GM19455 (cell line): ENCODE data around the gene NUDT2.

Experiments used
- ATAC-seq: cut with Tn5 transposase; IDR thresholded peaks from one replicate; pipeline ENCODE4 v1.9.1; 2021; ENCODE audit not compliant: unreplicated experiment

Gene NUDT2

DNA sequence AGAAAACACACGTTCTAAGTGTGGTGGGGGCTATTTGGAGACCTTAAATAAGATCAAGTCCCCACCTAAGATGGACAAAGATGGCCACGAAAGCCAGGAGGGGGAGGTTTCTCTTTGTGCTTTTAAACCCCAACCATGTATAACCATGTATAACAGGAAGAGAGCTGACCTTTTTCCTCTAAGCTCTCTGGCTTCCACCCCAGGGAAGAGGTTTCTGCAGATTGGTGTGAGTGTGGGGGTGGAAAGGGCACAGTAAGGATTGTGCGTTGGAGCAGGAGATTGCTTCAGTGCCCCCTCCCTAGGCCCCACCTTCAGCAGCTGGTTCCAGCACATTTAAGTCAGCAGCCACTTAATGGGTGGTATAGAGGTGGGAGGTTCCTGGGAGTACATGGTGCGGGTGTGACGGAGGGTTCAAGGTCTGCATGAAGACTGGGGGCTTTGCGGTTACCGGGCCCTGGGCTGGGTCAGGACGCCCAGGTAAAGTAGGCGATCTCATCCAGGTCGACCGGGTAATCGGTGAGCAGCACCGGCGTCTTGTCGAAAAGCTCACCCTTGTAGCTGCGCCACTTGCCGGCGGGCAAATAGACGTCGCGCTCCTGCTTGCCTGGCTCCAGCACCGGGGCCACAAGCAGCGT lies 41.1 kb downstream of the NUDT2 start:
- no peak for ATAC-seq

DNA sequence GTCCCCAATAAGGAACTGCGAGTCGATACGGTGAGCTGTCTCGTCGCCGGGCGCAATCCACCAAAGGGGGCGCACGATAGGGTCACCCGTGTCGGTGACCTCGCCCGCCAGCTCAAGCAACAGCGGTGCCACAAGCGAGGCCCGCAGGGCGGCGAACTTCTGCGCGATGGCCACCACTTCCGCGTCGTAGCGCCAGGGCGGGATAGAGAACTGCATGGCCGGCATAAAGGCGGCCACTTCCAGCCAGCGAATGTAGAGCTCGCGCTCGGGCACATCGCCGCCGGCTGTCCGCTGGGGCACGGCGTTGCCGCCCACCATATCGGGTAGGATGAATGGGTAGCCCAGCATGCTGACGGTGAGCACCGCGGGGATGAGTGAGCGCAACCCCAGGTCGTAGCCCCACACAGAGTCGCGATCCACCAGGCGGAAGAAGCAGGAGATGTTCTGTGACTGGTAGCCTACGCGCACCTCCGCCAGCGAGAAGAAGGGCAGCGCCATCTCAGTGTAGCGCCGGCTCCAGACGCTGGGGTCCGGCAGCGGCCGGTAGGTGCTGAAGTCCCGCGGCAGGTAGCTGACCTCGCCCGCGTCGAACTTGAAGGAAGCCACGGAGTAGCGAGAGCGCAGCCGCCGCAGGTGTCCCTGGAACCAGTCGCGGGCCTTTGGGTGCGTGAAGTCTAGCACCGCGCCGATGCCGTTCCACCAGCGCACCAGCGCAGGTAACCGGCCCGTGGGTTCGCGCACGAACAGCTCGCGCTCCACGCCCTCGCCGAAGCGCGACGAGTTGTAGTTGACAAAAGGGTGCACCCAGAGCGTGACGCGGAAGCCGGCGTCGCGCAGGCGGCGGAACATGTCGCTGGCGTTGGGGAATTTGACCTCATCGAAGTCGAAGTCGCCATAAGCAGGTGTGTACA lies 41.9 kb downstream of the NUDT2 start:
- no peak for ATAC-seq

DNA sequence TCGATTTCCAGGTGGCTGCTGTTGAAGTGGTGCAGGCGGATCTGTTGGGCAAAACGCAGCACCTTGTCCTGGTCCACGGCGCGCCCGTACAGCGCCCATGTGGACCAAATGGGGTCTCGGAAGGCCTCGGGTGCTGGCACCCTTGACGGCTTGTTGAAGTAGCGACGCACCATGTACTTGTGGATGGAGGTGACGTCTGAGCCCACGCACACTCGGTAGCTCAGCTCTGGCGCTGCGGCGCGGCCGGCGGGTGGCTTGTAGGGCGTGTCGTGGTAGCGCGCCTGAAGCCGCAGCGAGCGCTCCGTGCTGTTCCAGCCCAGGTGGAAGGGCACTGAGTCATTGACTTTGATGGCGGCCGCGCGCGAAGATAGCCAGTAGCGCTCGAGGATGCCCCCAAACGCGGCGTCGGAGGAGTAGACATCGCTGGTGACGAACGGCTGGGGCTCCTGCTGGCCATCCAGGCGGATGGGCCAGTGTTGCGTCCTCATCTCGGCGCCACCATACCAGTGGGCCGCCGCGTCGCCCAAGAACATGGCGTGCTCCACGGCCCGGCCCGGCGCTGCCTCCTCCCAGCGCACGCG lies 42.6 kb downstream of the NUDT2 start:
- no peak for ATAC-seq

DNA sequence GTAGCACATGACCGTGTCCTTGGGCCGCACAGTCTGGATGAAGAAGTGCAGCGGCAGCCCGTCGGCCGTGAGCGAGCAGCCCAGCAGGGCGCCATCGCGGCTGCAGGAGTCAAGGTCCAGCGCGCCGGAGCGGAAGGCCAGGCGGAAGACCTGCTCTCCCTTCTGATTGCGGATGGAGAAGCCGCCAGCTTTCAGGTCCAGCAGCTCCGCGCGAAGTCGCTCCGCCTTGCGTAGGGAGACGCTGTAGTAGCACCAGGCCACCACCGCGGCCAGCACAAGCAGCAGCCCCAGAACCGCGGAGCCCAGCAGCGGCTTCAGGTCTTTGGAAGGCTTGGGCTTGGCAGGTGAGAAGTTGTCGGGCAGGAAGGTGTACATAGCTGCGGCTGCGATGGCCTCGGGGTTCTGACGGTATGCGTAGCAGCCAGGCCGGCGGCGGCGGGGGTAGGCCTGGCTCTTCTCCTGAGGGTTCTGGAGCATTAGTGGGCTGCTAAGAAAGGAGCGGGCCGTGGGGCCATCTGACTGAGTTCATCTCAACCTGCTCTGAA lies 43.2 kb downstream of the NUDT2 start:
- no peak for ATAC-seq

DNA sequence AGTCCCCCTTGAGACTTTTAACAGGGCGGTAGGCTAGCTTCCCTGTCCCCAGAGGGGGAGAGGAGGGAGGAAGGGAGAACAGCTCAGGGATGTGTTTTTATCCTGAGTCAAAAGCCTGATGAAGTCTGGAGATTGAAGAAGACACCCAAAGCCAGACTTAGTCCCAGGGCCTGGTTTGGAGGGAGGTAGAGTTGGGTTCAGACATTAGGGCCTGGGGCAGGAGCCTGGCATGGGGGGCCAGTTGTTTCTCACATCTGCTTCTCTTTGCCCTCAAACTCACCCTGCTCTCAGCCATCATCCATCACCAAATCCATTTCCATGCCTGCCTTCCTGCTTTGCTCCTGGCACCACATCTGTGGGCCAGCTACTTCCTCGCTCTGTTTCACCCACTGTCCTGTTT lies 44.4 kb downstream of the NUDT2 start:
- ATAC-seq = no peak

DNA sequence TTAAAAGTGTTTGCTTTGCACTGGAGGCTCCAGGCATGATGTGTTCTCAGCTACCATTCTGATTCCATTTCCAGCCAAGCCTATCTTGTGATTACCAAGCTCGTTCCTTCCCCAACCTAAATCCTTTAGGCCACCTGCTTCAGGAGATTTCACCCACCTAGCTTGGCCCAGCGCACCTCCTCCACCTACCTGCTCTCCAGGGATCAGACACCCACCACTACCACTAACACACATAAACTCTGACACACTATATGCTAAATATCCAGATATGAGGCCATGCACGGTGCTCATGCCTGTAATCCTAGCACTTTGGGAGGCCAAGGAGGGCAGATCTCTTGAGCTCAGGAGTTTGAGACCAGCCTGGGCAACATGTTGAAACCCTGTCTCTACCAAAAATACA lies 45.0 kb downstream of the NUDT2 start:
- ATAC-seq = no peak

DNA sequence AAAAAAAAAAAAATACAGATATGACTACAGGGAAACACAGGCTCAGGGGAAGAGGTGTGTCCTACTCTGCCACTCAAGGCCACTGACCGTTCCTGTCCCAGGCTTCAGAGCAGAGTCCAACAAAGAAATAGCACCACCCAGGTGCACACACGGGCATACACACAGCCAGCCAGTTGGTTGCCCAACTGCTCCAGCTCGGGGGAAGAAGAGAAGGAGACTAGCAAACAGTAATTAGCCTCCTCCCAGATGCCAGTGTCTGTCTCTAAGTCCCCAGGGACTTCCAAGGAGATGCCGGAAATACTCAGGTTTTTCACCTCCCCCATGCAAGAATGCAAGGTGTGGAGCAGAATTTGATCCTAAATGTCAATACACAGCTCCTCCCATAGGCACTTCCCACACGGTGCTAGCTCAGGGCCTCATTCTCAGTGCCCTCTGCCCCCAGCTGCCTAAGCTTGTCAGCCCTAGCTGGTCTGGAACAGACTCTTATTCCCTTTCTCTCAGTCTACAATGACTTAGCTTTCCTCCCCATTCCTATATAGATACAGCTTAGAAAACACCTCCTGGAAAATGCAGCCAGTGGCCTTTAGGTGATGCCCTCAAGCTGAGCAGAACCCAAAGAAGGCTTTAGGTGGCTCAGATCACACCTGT lies 45.7 kb downstream of the NUDT2 start:
- no peak for ATAC-seq

DNA sequence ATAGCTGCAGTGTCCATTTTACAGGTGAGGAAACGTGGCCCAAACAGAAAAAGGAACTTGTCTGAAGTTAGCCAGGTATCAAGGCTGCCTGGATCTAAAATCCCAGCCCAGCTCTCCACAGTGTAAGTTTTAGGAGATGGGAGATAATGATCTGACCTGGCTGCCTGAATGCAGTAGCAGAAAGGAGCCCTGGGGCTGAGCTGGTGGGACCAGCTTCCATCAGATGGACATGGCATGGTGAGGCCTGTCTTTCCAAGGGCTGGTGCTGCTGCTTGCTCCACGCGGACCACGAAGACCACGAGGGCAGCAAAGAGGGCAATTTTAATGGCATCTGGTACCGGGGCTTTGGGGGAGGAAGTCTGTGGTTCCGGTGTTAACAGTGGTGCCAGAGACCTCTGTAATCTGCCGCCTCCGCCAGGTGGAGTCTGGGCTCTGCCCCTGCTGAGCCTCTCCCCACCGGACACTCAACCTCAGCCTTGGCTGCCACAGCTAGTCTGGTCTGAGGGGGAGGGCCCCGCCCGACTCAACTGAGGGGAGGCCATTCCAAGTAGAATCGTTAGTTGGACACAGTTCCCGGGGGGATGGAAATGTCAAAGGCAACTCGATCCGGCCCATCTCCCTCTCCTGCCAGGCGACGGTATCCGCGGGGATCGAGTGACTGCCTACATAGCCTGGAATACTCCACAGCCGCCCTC lies 46.7 kb downstream of the NUDT2 start:
- no peak for ATAC-seq

DNA sequence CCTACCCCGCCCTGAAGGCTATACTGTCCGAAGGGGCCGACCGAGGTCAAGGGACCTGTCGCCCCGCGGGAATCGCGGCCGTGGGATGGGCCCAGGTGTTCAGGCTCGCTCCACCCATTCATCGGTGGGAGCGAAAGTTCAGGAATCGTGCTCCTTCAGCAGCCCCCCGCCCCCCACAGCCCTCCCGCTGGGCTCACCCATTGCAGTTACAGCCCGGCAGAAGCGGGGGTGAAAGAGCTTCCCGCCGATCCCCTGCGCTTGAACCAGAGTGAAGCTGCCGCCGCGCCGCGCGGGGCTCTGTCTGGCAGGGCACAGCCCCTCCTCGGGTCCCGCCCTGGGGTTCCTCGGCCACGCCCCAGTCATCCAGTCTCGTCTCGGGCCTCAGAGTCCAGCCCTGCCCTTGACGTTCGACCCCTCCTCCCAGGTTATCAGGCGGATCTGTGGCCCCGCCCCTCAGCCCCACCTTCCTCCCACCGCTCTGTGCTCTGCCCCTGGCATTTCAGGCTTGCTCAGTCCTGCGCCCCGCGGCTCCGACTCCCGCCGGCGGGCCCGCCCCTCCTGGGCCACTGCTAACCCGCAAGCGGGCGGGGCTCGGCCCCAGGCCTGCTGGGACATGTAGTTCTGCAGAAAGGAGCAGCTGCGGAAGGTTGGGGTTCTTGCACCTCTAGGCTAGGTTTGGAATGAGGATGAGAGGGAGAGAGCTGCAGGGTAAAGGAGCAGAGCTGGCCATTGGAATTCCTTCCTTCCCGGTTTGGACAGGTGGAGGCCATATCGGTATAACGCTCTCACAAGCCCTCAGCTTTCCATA lies 47.4 kb downstream of the NUDT2 start, which contains the start of gene MYORG:
MYORG (minus strand) TSS at position 303 of the 808 bp plus-strand sequence. CDS start 3,955 bp downstream, outside the sequence.
- peak; percentile 87 for ATAC-seq

DNA sequence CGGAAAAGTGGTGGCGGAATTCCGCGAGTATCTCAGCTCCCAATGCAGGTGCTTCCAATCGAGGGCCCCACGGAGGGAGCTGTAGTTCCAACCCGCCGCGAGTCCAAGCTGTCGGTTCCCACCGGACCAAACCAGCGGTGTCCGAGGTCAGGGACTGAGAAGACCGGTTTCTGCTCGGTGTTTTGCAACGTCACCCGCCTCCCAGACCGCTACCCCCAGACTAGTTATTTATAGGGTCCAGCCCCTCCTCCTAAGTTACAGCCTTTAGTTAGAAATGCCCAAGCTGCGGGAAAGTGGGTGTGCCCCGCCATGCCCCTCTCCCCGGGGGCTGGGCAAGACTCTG lies 48.0 kb downstream of the NUDT2 start:
- ATAC-seq = no peak

DNA sequence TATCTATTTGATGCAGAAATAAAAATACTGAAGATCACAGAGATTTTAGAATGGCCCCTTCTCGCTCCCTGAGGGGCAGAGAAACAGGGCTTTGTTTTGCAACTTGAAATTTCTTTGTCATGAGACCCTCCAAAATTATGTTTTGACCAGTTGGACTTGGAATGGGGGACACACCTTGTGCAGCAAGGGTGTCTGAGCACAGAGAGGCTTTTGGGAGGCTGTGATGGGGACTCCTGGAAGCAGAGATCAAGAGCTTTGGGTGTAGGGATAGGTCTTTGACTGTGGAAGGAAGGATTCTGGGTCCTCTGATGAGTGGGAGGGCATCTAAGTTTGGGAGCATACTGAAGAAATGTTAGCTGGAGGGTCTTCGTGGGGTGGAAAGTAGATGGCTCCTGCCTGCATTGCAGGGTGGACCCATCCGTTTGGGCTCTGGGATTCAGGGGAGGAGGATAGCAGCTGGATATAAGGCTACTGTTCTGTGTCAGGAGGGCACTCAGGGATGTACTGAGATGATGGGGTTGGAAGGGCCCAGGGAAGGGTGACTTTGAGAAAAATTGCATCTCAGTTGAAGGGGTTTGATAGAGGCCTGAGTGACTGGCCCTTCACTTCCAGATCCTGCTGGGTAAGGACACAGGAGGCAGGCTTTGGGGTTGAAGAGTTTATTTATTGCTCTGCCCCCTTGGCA lies 49.1 kb downstream of the NUDT2 start:
- ATAC-seq = no peak

DNA sequence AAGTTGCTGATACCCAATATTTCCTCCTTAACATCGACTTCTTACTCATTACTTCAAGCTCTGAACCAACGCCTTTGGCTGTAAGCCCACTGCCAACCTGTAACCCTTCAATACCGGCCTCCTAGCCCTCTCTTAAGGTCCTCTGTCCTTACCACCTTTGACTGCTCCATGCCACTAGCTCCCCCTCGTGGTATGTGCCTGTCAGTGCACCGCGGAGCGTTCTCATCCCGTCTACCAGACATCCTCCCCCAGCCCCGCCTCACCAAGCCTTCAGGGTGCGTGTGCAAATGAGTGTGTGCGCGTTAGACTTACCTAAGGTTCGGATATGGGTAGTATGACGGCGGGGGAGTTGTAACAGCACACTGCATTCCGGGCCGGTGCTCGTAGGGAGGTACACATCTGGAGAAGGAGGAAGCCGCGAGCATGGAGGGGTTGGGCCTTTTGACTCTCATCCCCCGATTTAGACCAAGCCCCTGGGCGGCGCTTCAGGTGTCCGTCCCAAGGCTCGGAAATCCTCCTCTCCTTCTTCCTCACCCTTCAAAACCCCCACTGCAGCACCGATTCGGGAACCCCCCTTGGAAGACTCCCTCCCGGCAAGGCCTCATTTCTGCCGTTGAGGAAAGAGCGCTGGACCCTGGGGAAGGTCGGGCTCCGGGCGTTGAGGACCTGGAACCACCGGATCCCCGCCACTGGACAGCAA lies 50.1 kb downstream of the NUDT2 start:
- ATAC-seq = no peak

DNA sequence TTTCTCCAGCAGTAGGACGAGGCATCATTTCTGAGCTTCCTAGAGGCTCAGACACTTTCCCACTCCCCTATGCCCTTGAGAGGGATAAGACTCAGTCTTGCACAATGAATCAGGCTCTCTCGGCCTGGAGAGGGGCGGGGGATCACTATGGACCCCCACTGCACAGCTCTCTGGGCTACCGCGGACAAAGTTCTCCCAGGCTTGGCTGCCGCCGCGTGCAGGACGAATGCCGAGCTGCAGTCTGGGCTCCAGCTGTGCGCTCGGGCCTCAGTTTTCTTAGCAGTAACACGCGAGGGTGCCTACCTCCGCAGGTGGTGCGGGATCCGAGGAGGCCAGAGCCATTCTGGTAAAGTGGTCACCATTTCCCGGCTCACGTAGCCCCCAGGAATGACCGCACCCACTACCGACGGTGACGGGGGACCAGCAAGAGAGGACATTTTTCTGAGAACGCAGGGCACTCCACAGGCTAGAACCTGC lies 50.7 kb downstream of the NUDT2 start:
- ATAC-seq = no peak

DNA sequence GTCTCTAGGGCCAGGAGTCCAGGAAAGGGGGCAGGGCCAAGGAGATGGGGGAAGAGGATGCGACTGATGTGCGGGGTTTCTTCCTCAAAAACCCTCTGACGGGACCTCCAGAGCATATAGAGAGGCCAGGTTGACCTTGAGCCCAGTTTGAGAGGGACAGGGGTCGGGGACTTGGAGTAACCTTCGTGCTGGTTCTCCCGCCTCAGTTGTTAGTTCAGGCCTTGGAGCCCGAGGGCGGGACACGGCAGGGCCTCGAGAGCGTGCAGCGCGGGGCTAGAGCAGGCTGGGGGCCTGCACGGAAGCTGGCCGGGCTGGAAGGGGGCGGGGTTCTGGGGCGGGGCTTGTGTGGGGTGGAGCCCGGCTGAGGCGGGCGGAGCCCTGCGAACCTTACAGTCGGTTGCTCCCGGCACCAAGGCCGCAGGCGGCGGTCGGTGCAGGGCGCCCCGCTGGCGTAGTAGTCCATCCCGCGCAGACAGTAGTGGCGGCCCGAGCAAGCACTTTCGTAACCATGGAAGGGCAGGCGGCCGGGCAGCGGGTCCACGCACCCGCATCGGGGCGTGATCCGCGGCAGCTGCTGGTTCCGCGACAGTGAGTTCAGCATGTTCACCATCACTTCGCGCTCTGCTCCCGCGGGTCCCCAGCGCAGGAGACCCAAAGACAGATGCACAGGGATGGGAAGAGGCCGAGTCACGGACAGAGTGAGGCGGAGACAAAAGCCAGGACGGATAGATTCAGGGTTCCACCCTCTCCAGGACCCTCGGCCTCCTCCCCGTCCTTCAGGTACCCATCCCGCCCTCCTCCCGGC lies 51.3 kb downstream of the NUDT2 start:
- ATAC-seq = no peak

DNA sequence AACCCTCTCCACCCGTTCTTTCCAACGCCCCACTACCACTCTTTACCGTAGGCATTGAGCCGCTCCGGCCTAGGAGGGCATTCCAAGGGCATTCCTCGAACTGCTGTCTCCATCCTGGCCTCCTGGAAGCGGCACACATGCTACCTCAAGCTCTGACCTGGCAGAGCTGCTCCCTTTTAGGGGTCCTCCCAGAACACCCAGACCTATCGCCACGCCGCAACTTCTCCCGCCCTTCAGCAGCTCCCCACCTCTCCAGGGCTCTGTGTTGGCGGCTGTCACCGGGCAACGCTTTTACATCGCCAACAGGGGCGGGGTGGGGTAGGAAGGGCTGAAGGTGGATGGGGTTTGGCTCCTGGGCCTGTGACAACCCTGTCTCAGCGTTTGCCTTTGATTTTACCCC lies 52.0 kb downstream of the NUDT2 start:
- ATAC-seq = no peak

DNA sequence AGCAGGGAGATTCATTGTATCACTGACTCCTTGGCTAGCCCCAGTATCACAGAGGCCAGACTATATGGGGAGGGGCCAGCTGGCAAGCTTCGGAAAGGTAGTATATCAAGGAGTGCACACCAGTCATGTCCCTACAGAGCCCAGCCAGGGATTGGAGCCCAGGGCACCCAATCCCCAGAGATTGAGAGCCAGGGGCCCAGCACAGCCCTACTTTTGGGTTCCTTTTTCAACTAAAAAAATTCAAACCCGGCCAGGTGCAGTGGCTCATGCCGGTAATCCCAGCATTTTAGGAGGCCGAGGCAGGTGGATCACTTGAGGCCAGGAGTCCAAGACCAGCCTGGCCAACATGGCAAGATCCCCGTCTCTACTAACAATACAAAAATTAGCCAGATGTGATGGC lies 52.7 kb downstream of the NUDT2 start:
- no peak for ATAC-seq

DNA sequence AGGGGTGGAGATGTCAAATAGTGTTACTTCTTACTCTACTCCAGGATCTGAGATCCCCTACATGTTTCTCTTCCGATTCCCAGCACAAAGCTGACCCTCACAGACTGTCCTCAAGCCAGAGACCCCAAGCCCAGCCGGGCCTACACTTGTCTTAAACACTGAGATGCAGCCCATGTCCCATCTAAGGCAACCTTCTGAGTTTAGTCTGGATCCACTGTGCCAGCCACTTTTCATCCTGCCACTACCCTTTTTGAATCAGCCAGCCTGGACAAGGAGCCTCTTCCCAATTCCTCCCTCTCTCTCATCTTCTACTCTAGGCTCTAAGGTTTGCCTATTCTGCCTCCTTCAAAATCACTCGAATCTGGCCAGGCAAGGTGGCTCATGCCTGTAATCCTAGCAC lies 53.5 kb downstream of the NUDT2 start:
- no peak for ATAC-seq

DNA sequence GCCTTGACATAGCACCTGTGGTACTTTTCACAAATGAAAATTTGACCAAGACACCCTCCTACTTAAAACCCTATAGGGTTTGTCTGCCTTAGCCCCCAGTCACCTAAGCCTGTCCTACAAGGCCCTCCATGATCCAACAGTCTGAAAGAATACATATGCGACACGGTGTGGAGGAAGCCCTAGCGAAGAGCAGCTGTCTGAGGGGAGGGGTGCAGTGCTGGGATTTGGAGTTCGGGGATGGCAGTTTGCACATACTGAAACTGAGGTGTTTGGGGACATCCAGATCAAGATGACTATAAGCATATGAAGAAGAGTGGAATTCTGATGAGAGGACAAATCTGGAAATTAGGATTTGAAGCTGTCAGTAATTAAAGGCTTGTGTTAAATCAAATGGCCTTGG lies 54.5 kb downstream of the NUDT2 start:
- ATAC-seq = no peak
